Tibial artery (tissue), 4 donors: ENCODE results near the gene UBXN10.

ENCODE experiments used
- DNase-seq, 2 donors: peaks; one replicate each; pipeline ENCODE4 v3.0.0-alpha.2; 2019
- H3K27ac ChIP-seq, 2 donors: fragments of 200-600 bp; sonication (generic) in 1 of 2; 1 replicate in 1 of 2; 2 replicates in 1 of 2; pipeline ENCODE4 v1.5.1; 2018 to 2019; ENCODE audit warnings: mild to moderate bottlenecking in 1 of 2
- H3K27me3 ChIP-seq, 2 donors: fragments of 200-600 bp; sonication (generic) in 1 of 2; one replicate each; pipeline versions ENCODE4 v1.5.1 to v1.6.0; 2016 to 2019
- H3K36me3 ChIP-seq, 3 donors: fragments of 200-600 bp; sonication (generic) in 2 of 3; one replicate each; pipeline ENCODE4 v1.5.1; 2016 to 2019; ENCODE audit warnings: mild to moderate bottlenecking in 2 of 3
- H3K4me1 ChIP-seq, 4 donors: fragments of 200-600 bp; sonication (generic) in 2 of 4; 1 replicate in 3 of 4; 2 replicates in 1 of 4; pipeline ENCODE4 v1.5.1; 2016 to 2019
- H3K4me3 ChIP-seq, 2 donors: fragments of 200-600 bp; sonication (generic) in 1 of 2; 1 replicate in 1 of 2; 2 replicates in 1 of 2; pipeline ENCODE4 v1.5.1; 2018 to 2019; ENCODE audit warnings: mild to moderate bottlenecking in 2 of 2
- H3K9me3 ChIP-seq, 3 donors: fragments of 200-600 bp; sonication (generic) in 1 of 3; one replicate each; pipeline ENCODE4 v1.5.1; 2016 to 2019
- CTCF ChIP-seq, 2 experiments: fragments of 200-600 bp in 1 of 2; fragments of 450-650 bp in 1 of 2; IDR thresholded peaks; one replicate each; pipeline ENCODE4 v1.5.1; 2017 to 2019; ENCODE audit warnings: antibody characterized with exemption in 2 of 2, mild to moderate bottlenecking in 1 of 2, moderate library complexity in 1 of 2
- intact Hi-C: fragments of 100-400 bp; cut with DNase I; formaldehyde crosslinking; loops from one replicate; pipeline ENCODE4 v1.15.0; 2023; ENCODE audit warnings: low total_unique reads

Gene UBXN10

GRCh38 chr1:20138961-20139550, 46.8 kb upstream of the UBXN10 start, which contains the start of gene PLA2G2F:
Gene PLA2G2F (plus strand): TSS chr1:20139323. CDS start chr1:20139428, 105 bp downstream.
- no peak within 1 kb of the TSS for H3K4me3 ChIP-seq
- no peaks in the 10 kb centered on the region for H3K9me3 ChIP-seq
- peaks cover 0 to 26% of the 10 kb centered on the region in 2 donors for H3K27me3 ChIP-seq
- H3K27ac ChIP-seq: no peak within 1 kb of the TSS
- no peaks in the 10 kb centered on the region for H3K4me1 ChIP-seq
- no peak for TF ChIP-seq CTCF (IDR thresholded peaks at IDR 0.05)
- peak in 1 of 2 donors; percentile 38 for DNase-seq
- H3K36me3 ChIP-seq: no peaks in the 10 kb centered on the region
- intact Hi-C loops: no loop called here

GRCh38 chr1:20139776-20140612, 45.9 kb upstream of the UBXN10 start:
- no peak overlapping the region for H3K27ac ChIP-seq
- H3K9me3 ChIP-seq: no peaks in the 10 kb centered on the region
- H3K27me3 ChIP-seq: peaks cover 0 to 28% of the 10 kb centered on the region in 2 donors
- peak in 1 of 2 donors; percentile 48 for DNase-seq
- intact Hi-C loops: no loop called here
- no peak overlapping the region for H3K4me3 ChIP-seq
- TF ChIP-seq CTCF (IDR thresholded peaks at IDR 0.05): no peak
- no peaks in the 10 kb centered on the region for H3K36me3 ChIP-seq
- H3K4me1 ChIP-seq: no peaks in the 10 kb centered on the region

GRCh38 chr1:20141001-20141400, 44.9 kb upstream of the UBXN10 start:
- Histone ChIP-seq H3K27me3 (peaks cover 0 to 28% of the 10 kb centered on the region in 2 donors), H3K4me1 (no peaks in the 10 kb centered on the region), H3K9me3 (no peaks in the 10 kb centered on the region), H3K4me3 (no peak overlapping the region), H3K27ac (no peak overlapping the region), H3K36me3 (no peaks in the 10 kb centered on the region)
- peak in 1 of 2 donors; percentile 46 for DNase-seq
- TF ChIP-seq CTCF (IDR thresholded peaks at IDR 0.05): no peak
- intact Hi-C loops: no loop called here

- intact Hi-C loops: no loop called here
- Histone ChIP-seq H3K27me3 (peaks cover 0 to 26% of the 10 kb centered on the region in 2 donors), H3K4me3 (no peak overlapping the region), H3K36me3 (no peaks in the 10 kb centered on the region), H3K27ac (no peak overlapping the region), H3K9me3 (no peaks in the 10 kb centered on the region), H3K4me1 (no peaks in the 10 kb centered on the region)
- DNase-seq: peak in 1 of 2 donors; percentile 43
- no peak for TF ChIP-seq CTCF (IDR thresholded peaks at IDR 0.05)
Observed at GRCh38 chr1:20141466-20141865, 44.4 kb upstream of the UBXN10 start.

- Histone ChIP-seq H3K4me1 (no peaks in the 10 kb centered on the region), H3K36me3 (no peaks in the 10 kb centered on the region), H3K4me3 (no peak overlapping the region), H3K27ac (no peak overlapping the region), H3K27me3 (peaks cover 0 to 26% of the 10 kb centered on the region in 2 donors), H3K9me3 (no peaks in the 10 kb centered on the region)
- DNase-seq: peak in 1 of 2 donors; percentile 19
- intact Hi-C loops: no loop called here
- no peak for TF ChIP-seq CTCF (IDR thresholded peaks at IDR 0.05)
Observed at GRCh38 chr1:20142001-20142710, 43.7 kb upstream of the UBXN10 start.
